Skeletal muscle tissue (tissue), 4 donors: ENCODE data around the gene RPL37. TPM values are rescaled to one million over a fixed set of nuclear protein-coding genes. Genes with fewer than 3 reads are reported as not detected.
"Not testable (repeated sequence)": the region's sequence is repeated elsewhere in the genome, so short reads cannot be mapped to it uniquely, and the experiment has no call there.

Experiments
- H3K27ac ChIP-seq: one replicate; pipeline ENCODE4 v1.7.0; 2013; ENCODE audit warnings: mild to moderate bottlenecking, low read depth, low read length, inconsistent platforms
- H3K27me3 ChIP-seq, 3 donors: one replicate each; pipeline ENCODE4 v1.7.0; 2013; ENCODE audit warnings: low read length in 3 of 3; ENCODE audit not compliant: control insufficient read depth in 3 of 3, insufficient read depth in 3 of 3
- H3K36me3 ChIP-seq, 3 donors: one replicate each; pipeline ENCODE4 v1.7.0; 2013; ENCODE audit warnings: low read length in 3 of 3; ENCODE audit not compliant: control insufficient read depth in 3 of 3, insufficient read depth in 3 of 3
- H3K4me1 ChIP-seq, 3 donors: one replicate each; pipeline ENCODE4 v1.7.0; 2013; ENCODE audit warnings: low read length in 3 of 3, mild to moderate bottlenecking in 3 of 3; ENCODE audit not compliant: control insufficient read depth in 3 of 3, insufficient read depth in 3 of 3
- H3K4me3 ChIP-seq, 3 donors: one replicate each; pipeline ENCODE4 v1.7.0; 2013; ENCODE audit warnings: low read length in 3 of 3
- H3K9ac ChIP-seq, 3 donors: one replicate each; pipeline ENCODE4 v1.7.0; 2013; ENCODE audit warnings: low read length in 3 of 3, mild to moderate bottlenecking in 3 of 3, moderate library complexity in 2 of 3, low read depth in 1 of 3
- H3K9me3 ChIP-seq, 3 donors: one replicate each; pipeline ENCODE4 v1.7.0; 2013; ENCODE audit warnings: low read length in 3 of 3; ENCODE audit not compliant: control insufficient read depth in 3 of 3
- total RNA-seq: library from RNA; depleted of rRNA; stranded (reverse); fragments of >200 nt; gene quantifications from one replicate; pipeline ENCODE4 v1.2.3, GENCODE V29; 2014
- donor health status: Osteomylitis.

RPL37 gene
- total RNA-seq, 1 donor from 2014 or later: 2,214 TPM

- Histone ChIP-seq H3K27ac (no peak overlapping the region), H3K27me3 (no peaks in the 10 kb centered on the region), H3K9ac (no peak overlapping the region), H3K36me3 (peaks cover 32 to 58% (median 51%) of the 10 kb centered on the region in 3 donors), H3K9me3 (no peaks in the 10 kb centered on the region), H3K4me3 (no peak overlapping the region), H3K4me1 (no peaks in the 10 kb centered on the region)
Observed at GRCh38 chr5:40827188-40827977, 7.6 kb downstream of the RPL37 start.

GRCh38 chr5:40826489-40827187 lies 8.4 kb downstream of the RPL37 start:
- no peaks in the 10 kb centered on the region for H3K4me1 ChIP-seq
- H3K4me3 ChIP-seq: no peak overlapping the region
- no peaks in the 10 kb centered on the region for H3K9me3 ChIP-seq
- H3K9ac ChIP-seq: peak overlapping the region in 1 of 3 donors; percentile 20
- no peaks in the 10 kb centered on the region for H3K27me3 ChIP-seq
- peaks cover 28 to 50% (median 44%) of the 10 kb centered on the region in 3 donors for H3K36me3 ChIP-seq
- no peak overlapping the region for H3K27ac ChIP-seq

- H3K4me3 ChIP-seq, H3K27ac ChIP-seq, H3K4me1 ChIP-seq, H3K27me3 ChIP-seq, H3K9ac ChIP-seq, H3K9me3 ChIP-seq: not testable (repeated sequence)
- peaks cover 19 to 39% (median 33%) of the 10 kb centered on the region in 3 donors for H3K36me3 ChIP-seq
Observed at GRCh38 chr5:40825461-40826043, 9.5 kb downstream of the RPL37 start.

GRCh38 chr5:40823459-40823858 lies 11.6 kb downstream of the RPL37 start:
- Histone ChIP-seq H3K9me3 (no peaks in the 10 kb centered on the region), H3K4me1 (no peaks in the 10 kb centered on the region)

GRCh38 chr5:40813698-40814281 lies 21.2 kb downstream of the RPL37 start:
- H3K9ac ChIP-seq: no peak overlapping the region
- no peaks in the 10 kb centered on the region for H3K36me3 ChIP-seq
- H3K27me3 ChIP-seq: no peaks in the 10 kb centered on the region
- H3K4me1 ChIP-seq: no peaks in the 10 kb centered on the region
- no peak overlapping the region for H3K4me3 ChIP-seq
- H3K27ac ChIP-seq: no peak overlapping the region
- no peaks in the 10 kb centered on the region for H3K9me3 ChIP-seq

More at GRCh38 chr5:40823459-40823858, 11.6 kb downstream of the RPL37 start:
- Histone ChIP-seq H3K36me3 (peaks cover 10 to 19% (median 17%) of the 10 kb centered on the region in 3 donors), H3K27ac (no peak overlapping the region), H3K27me3 (no peaks in the 10 kb centered on the region), H3K9ac (no peak overlapping the region), H3K4me3 (no peak overlapping the region)

- H3K27ac ChIP-seq: no peak overlapping the region
Observed at GRCh38 chr5:40812125-40812524, 22.9 kb downstream of the RPL37 start.

GRCh38 chr5:40801771-40802562 lies 33.1 kb downstream of the RPL37 start:
- Histone ChIP-seq H3K4me1 (peaks cover 2 to 13% (median 6%) of the 10 kb centered on the region in 3 donors), H3K9me3 (no peaks in the 10 kb centered on the region), H3K4me3 (no peak overlapping the region), H3K27ac (no peak overlapping the region), H3K36me3 (no peaks in the 10 kb centered on the region), H3K27me3 (no peaks in the 10 kb centered on the region), H3K9ac (no peak overlapping the region)

More at GRCh38 chr5:40812125-40812524, 22.9 kb downstream of the RPL37 start:
- H3K36me3 ChIP-seq: no peaks in the 10 kb centered on the region
- no peaks in the 10 kb centered on the region for H3K4me1 ChIP-seq
- H3K27me3 ChIP-seq: no peaks in the 10 kb centered on the region
- no peak overlapping the region for H3K9ac ChIP-seq
- H3K4me3 ChIP-seq: no peak overlapping the region
- no peaks in the 10 kb centered on the region for H3K9me3 ChIP-seq

GRCh38 chr5:40799258-40799657 lies 35.8 kb downstream of the RPL37 start:
- peak overlapping the region in 1 of 3 donors; percentile 38 for H3K4me3 ChIP-seq

GRCh38 chr5:40798801-40799210 lies 36.2 kb downstream of the RPL37 start:
- peak overlapping the region; percentile 85 to 88 (median 88) for H3K9ac ChIP-seq
- H3K4me3 ChIP-seq: peak overlapping the region; percentile 93 to 96 (median 93)
- H3K27ac ChIP-seq: peak overlapping the region; percentile 86
- no peaks in the 10 kb centered on the region for H3K27me3 ChIP-seq
- no peaks in the 10 kb centered on the region for H3K36me3 ChIP-seq
- no peaks in the 10 kb centered on the region for H3K9me3 ChIP-seq
- peaks cover 6 to 21% (median 14%) of the 10 kb centered on the region in 3 donors for H3K4me1 ChIP-seq

More at GRCh38 chr5:40799258-40799657, 35.8 kb downstream of the RPL37 start:
- Histone ChIP-seq H3K27ac (no peak overlapping the region), H3K9ac (peak overlapping the region in 2 of 3 donors; percentile 85 to 88), H3K36me3 (no peaks in the 10 kb centered on the region), H3K27me3 (no peaks in the 10 kb centered on the region), H3K4me1 (peaks cover 6 to 21% (median 14%) of the 10 kb centered on the region in 3 donors), H3K9me3 (no peaks in the 10 kb centered on the region)
